Loucy (cell line): ENCODE data around the gene FZD2.

Experiments used
- CTCF ChIP-seq: fragments of 200-600 bp; sonication (generic); conservative IDR thresholded peaks from 2 replicates; pipeline ENCODE4 v1.5.1; 2014; ENCODE audit warnings: mild to moderate bottlenecking, antibody characterized with exemption, low read length
- EZH2phosphoT487 ChIP-seq: fragments of 200-600 bp; IDR thresholded peaks from 2 replicates; pipeline ENCODE4 v1.6.1; 2018; ENCODE audit warnings: antibody characterized with exemption, mild to moderate bottlenecking, moderate library complexity, borderline replicate concordance

GRCh38 chr17:44556166-44556831 is 985 bp upstream of the FZD2 start:
- TF ChIP-seq EZH2phosphoT487 (no peak), CTCF (no peak)
